Endothelial cell of umbilical vein (primary cell): ENCODE results near the gene NR3C2.

Source experiments
- EZH2 ChIP-seq: IDR thresholded peaks from 2 replicates; pipeline ENCODE4 v1.6.1; 2012; ENCODE audit warnings: borderline replicate concordance, low read depth, mild to moderate bottlenecking, moderate library complexity, low read length, inconsistent platforms; ENCODE audit not compliant: severe bottlenecking
- FOS ChIP-seq: IDR thresholded peaks from 2 replicates; pipeline ENCODE4 v1.6.1; 2011; ENCODE audit warnings: mild to moderate bottlenecking, low read length, moderate library complexity, borderline replicate concordance; ENCODE audit not compliant: insufficient read depth
- JUN ChIP-seq: IDR thresholded peaks from 2 replicates; pipeline ENCODE4 v1.6.1; 2011; ENCODE audit warnings: borderline replicate concordance, low read depth; ENCODE audit not compliant: insufficient read length, insufficient read depth
- MYC ChIP-seq: IDR thresholded peaks from one replicate; pipeline ENCODE4 v1.6.1; 2011; ENCODE audit warnings: mild to moderate bottlenecking, low read depth, low read length
- POLR2A ChIP-seq: IDR thresholded peaks from 2 replicates; pipeline ENCODE4 v1.6.1; 2012; ENCODE audit warnings: low read depth, mild to moderate bottlenecking, control low read depth, low read length
- POLR2AphosphoS5 ChIP-seq: IDR thresholded peaks from 2 replicates; pipeline ENCODE4 v1.6.1; 2012; ENCODE audit warnings: low read depth, mild to moderate bottlenecking, control low read depth, low read length, moderate library complexity; ENCODE audit not compliant: insufficient read depth
- TF ChIP-seq, protein P1 (sequence below), 2 donors: IDR thresholded peaks; 1 replicate in 1 of 2; 2 replicates in 1 of 2; pipeline ENCODE4 v1.5.1; 2011; ENCODE audit warnings: low read length in 2 of 2, mild to moderate bottlenecking in 2 of 2, moderate library complexity in 2 of 2, control low read depth in 1 of 2, inconsistent platforms in 1 of 2, low read depth in 1 of 2; ENCODE audit not compliant: insufficient read depth in 1 of 2; ENCODE audit errors: extremely low read depth in 1 of 2
- TF ChIP-seq, protein P2 (sequence below): IDR thresholded peaks from 2 replicates; pipeline ENCODE4 v1.6.1; 2011; ENCODE audit not compliant: insufficient read depth, insufficient read length

DNA sequence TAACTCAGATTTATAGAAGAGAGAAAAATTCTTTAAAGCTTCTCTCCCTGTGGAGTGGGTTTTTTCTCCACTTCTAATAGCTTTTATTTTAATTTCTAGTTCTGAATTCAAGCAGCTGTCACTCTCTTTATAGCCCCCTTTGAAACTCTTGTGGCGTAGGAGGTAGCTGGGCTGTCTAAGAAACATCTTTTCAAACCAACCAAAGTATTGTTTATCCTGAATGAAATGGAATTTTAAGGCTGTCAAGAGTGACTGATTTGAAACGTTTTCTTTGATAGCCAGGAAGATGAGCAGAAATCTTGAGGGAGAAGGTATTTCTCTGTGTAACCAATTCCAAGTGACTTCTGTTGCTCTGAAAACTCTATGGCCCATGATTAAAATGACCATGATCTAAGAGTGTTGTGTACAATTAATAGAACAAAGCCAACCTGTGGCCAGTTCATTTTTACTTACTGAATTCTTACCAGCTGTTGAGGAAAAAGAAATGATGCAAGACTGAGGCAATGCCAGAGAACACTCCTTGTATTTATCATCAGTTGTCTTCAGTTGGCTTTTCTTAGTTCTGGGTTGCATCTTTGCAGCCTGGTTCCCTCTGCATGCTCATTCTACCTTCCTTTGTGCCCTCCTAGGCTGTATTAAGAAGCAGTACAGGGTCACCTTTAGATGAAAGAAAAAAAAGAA, 411.9 kb downstream of the NR3C2 start:
- TF ChIP-seq, protein P1, sequence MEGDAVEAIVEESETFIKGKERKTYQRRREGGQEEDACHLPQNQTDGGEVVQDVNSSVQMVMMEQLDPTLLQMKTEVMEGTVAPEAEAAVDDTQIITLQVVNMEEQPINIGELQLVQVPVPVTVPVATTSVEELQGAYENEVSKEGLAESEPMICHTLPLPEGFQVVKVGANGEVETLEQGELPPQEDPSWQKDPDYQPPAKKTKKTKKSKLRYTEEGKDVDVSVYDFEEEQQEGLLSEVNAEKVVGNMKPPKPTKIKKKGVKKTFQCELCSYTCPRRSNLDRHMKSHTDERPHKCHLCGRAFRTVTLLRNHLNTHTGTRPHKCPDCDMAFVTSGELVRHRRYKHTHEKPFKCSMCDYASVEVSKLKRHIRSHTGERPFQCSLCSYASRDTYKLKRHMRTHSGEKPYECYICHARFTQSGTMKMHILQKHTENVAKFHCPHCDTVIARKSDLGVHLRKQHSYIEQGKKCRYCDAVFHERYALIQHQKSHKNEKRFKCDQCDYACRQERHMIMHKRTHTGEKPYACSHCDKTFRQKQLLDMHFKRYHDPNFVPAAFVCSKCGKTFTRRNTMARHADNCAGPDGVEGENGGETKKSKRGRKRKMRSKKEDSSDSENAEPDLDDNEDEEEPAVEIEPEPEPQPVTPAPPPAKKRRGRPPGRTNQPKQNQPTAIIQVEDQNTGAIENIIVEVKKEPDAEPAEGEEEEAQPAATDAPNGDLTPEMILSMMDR (IDR thresholded peaks at IDR 0.05; ENCODE audit: extremely low read depth in 1 of 2, insufficient read depth in 1 of 2, low read depth in 1 of 2, low read length in 2 of 2), result no peak
- no peak for TF ChIP-seq POLR2A
- no peak for TF ChIP-seq JUN
- TF ChIP-seq POLR2AphosphoS5, result no peak
- no peak for TF ChIP-seq EZH2
- TF ChIP-seq, protein P2, sequence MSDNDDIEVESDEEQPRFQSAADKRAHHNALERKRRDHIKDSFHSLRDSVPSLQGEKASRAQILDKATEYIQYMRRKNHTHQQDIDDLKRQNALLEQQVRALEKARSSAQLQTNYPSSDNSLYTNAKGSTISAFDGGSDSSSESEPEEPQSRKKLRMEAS, result no peak
- TF ChIP-seq MYC, result no peak
- no peak for TF ChIP-seq FOS
